Transverse colon (tissue), 4 donors: ENCODE results near the gene GLI3. TPM values are rescaled to one million over a fixed set of nuclear protein-coding genes. Genes with fewer than 3 reads are reported as not detected.

Source experiments
- DNase-seq: peaks from one replicate; pipeline ENCODE4 v3.0.0-alpha.2; 2019
- H3K27ac ChIP-seq, 4 donors: fragments of 200-600 bp; sonication (generic); 2 replicates each; pipeline ENCODE4 v1.5.1; 2016 to 2018; ENCODE audit warnings: inconsistent platforms in 4 of 4
- H3K27me3 ChIP-seq: fragments of 200-600 bp; sonication (generic); 2 replicates; pipeline ENCODE4 v1.5.1; 2017; ENCODE audit warnings: inconsistent platforms
- H3K36me3 ChIP-seq, 4 donors: fragments of 200-600 bp; sonication (generic); 2 replicates each; pipeline ENCODE4 v1.5.1; 2017 to 2019; ENCODE audit warnings: inconsistent platforms in 4 of 4
- H3K4me1 ChIP-seq, 4 donors: fragments of 200-600 bp; sonication (generic); 2 replicates each; pipeline ENCODE4 v1.5.1; 2017 to 2020; ENCODE audit warnings: inconsistent platforms in 4 of 4
- H3K4me3 ChIP-seq, 4 donors: fragments of 200-600 bp; sonication (generic); 1 replicate in 1 of 4; 2 replicates in 3 of 4; pipeline versions ENCODE4 v1.5.1 to v1.6.1; 2017 to 2019; ENCODE audit warnings: inconsistent platforms in 4 of 4
- H3K9me3 ChIP-seq, 2 donors: fragments of 200-600 bp; sonication (generic); 2 replicates each; pipeline ENCODE4 v1.5.1; 2017 to 2019; ENCODE audit warnings: inconsistent platforms in 2 of 2
- EP300 ChIP-seq: sonication (generic); formaldehyde crosslinking; IDR thresholded peaks from one replicate; pipeline ENCODE4 v1.6.1; 2017; ENCODE audit warnings: antibody characterized with exemption, low read depth
- POLR2A ChIP-seq: fragments of 450-650 bp; IDR thresholded peaks from one replicate; pipeline ENCODE4 v1.6.1; 2016; ENCODE audit warnings: antibody characterized with exemption, mild to moderate bottlenecking, moderate library complexity
- POLR2AphosphoS5 ChIP-seq, 3 donors: sonication (generic); formaldehyde crosslinking; IDR thresholded peaks; one replicate each; pipeline ENCODE4 v1.6.1; 2016; ENCODE audit warnings: antibody characterized with exemption in 3 of 3
- WGBS, 2 donors: methylation state at CpG; one replicate each; pipeline ENCODE4 v1.1.5; 2018; ENCODE audit warnings: low coverage in 1 of 2; 5-methylcytosine and 5-hydroxymethylcytosine counted together
- in situ Hi-C, 4 donors: fragments of 200-750 bp; cut with MboI; loops; one replicate each; pipeline versions ENCODE4 v1.15.0 to v1.15.1; 2017; ENCODE audit warnings: low sequenced_read_pairs in 3 of 4, low pct_ligation_motif_present in 1 of 4, low pct_unique_long_range_greater_than_20kb in 1 of 4
- intact Hi-C: fragments of 100-400 bp; cut with DNase I; formaldehyde crosslinking; loops from one replicate; pipeline ENCODE4 v1.15.1; 2023; ENCODE audit warnings: low total_unique reads
- total RNA-seq, 4 donors: library from RNA; depleted of rRNA; stranded (reverse); fragments of >200 nt; gene quantifications; one replicate each; pipeline ENCODE4 v1.1.0, GENCODE V29; 2016
- TF ChIP-seq, protein P1 (sequence below), 5 experiments: fragments of 200-600 bp in 3 of 5; fragments of 450-650 bp in 2 of 5; sonication (generic) in 3 of 5; IDR thresholded peaks; 1 replicate in 2 of 5; 2 replicates in 3 of 5; pipeline ENCODE4 v1.5.1; 2016 to 2017; ENCODE audit warnings: antibody characterized with exemption in 5 of 5, inconsistent platforms in 3 of 5, mild to moderate bottlenecking in 2 of 5, moderate library complexity in 1 of 5

The GLI3 gene
- total RNA-seq, 4 donors from 2014 or later: 3.7 to 41.1 (median 5.3) TPM

DNA sequence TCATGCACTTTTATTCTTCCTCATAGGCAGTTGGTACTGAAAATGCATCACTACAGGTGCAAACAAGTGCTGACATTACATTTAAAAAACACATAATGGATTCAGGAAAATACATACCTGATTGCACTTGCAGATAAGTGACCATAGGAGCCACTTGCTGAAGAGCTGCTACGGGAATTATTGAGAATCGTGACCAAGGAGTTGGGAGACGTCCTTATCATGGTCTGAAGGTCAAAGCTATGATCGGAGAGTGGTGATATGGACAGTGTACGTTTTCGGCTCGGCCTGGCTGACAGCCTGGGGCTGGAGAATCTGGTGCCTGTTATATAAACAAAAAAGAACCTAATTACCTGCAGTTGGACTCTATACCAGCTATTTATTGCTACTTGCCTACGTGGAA, 197.1 kb downstream of the GLI3 start:
- Histone ChIP-seq H3K27ac (no peak overlapping the region), H3K4me1 (no peaks in the 10 kb centered on the region), H3K36me3 (no peaks in the 10 kb centered on the region), H3K27me3 (no peaks in the 10 kb centered on the region), H3K4me3 (no peak overlapping the region), H3K9me3 (no peaks in the 10 kb centered on the region)
- DNase-seq: no peak
- intact Hi-C loops: no loop called here
- TF ChIP-seq POLR2A (no peak), EP300 (no peak), POLR2AphosphoS5 (IDR thresholded peaks at IDR 0.05) (no peak)
- TF ChIP-seq, protein P1, sequence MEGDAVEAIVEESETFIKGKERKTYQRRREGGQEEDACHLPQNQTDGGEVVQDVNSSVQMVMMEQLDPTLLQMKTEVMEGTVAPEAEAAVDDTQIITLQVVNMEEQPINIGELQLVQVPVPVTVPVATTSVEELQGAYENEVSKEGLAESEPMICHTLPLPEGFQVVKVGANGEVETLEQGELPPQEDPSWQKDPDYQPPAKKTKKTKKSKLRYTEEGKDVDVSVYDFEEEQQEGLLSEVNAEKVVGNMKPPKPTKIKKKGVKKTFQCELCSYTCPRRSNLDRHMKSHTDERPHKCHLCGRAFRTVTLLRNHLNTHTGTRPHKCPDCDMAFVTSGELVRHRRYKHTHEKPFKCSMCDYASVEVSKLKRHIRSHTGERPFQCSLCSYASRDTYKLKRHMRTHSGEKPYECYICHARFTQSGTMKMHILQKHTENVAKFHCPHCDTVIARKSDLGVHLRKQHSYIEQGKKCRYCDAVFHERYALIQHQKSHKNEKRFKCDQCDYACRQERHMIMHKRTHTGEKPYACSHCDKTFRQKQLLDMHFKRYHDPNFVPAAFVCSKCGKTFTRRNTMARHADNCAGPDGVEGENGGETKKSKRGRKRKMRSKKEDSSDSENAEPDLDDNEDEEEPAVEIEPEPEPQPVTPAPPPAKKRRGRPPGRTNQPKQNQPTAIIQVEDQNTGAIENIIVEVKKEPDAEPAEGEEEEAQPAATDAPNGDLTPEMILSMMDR (IDR thresholded peaks at IDR 0.05): no peak
- WGBS, 2 donors: 60 to 70% methylated on average over 8 of the region's 8 CpGs
- in situ Hi-C loops: no loop called here

DNA sequence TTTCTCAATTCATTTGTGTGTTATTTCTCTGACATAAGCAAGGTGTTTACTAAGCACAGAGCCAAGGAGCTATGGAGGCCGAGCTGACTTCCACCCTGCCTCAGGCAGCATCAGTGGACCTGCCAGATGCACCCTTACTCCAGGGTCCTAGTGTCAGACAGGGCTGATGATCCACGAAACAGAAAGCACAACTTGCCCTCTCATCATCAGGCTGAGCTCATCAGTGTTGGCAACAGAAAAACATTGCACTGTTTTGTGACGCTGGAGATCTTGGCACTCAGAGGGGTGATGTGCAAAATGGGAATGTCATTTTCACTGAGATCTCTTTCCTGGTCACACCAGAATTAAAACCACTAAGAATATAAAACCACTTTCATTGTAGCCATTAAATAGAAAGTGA, 201.8 kb downstream of the GLI3 start:
- no peaks in the 10 kb centered on the region for H3K9me3 ChIP-seq
- H3K4me3 ChIP-seq: no peak overlapping the region
- DNase-seq: no peak
- H3K4me1 ChIP-seq: no peaks in the 10 kb centered on the region
- intact Hi-C loops: no loop called here
- in situ Hi-C loops: no loop called here
- H3K27ac ChIP-seq: no peak overlapping the region
- no peaks in the 10 kb centered on the region for H3K36me3 ChIP-seq
- no peaks in the 10 kb centered on the region for H3K27me3 ChIP-seq
- 47 to 71% methylated on average over 1 to 3 of the region's 3 CpGs for WGBS, 2 donors
- no peak for TF ChIP-seq POLR2AphosphoS5 (IDR thresholded peaks at IDR 0.05)
- no peak for TF ChIP-seq POLR2A
- TF ChIP-seq, protein P1 (IDR thresholded peaks at IDR 0.05): no peak
- no peak for TF ChIP-seq EP300

DNA sequence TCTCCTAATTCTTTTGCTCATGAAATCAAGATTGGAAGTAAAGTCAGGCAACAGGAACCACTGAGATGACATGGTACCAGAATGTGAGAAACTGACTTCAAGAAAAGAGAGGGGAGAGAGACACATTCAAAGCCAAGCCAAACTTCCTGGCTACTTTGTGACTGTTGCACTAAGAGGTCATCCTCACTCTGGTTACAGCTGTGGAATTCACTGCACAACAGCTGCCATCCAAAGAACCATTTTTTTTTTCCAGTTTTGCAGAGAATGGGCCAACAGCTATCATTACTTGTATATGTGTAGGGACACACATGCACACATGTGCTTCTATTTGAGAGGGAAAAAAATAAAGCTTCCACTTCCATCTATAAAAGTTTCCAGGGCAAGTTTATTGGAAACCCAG, 203.5 kb downstream of the GLI3 start:
- intact Hi-C loops (no loop called here), in situ Hi-C loops (no loop called here)
- DNase-seq: no peak
- no peaks in the 10 kb centered on the region for H3K4me1 ChIP-seq
- TF ChIP-seq, protein P1 (IDR thresholded peaks at IDR 0.05): no peak
- TF ChIP-seq EP300 (no peak), POLR2A (no peak), POLR2AphosphoS5 (IDR thresholded peaks at IDR 0.05) (no peak)
- no peak overlapping the region for H3K27ac ChIP-seq
- H3K4me3 ChIP-seq: no peak overlapping the region
- no peaks in the 10 kb centered on the region for H3K36me3 ChIP-seq
- no peaks in the 10 kb centered on the region for H3K27me3 ChIP-seq
- no peaks in the 10 kb centered on the region for H3K9me3 ChIP-seq

DNA sequence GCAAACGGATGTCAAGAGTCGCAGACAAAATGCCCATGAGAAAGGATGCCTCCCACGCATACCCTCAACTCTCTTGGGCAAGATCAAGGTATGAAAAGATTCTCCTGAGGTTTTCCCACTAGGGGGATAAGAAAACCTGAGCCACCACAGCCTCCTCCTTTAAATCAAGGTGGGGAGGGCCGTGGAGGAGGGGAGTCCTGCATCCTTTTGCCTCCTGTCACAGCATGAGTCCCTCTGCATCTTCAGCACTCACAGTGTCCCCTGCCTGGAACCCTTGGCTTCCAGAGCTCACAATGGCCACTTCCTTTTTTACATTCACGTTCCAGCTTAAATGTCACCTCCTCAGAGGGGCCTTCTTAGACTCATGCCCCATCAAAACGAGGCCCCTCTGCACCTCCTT, 207.6 kb downstream of the GLI3 start:
- H3K36me3 ChIP-seq: no peaks in the 10 kb centered on the region
- 70% methylated on average over 6 of the region's 6 CpGs; no CpG with 5 or more reads in 1 of the 2 donors for WGBS, 2 donors
- no peaks in the 10 kb centered on the region for H3K27me3 ChIP-seq
- in situ Hi-C loops (no loop called here), intact Hi-C loops (no loop called here)
- no peaks in the 10 kb centered on the region for H3K4me1 ChIP-seq
- TF ChIP-seq POLR2A (no peak), EP300 (no peak), POLR2AphosphoS5 (IDR thresholded peaks at IDR 0.05) (no peak)
- TF ChIP-seq, protein P1 (IDR thresholded peaks at IDR 0.05): no peak
- H3K4me3 ChIP-seq: no peak overlapping the region
- no peak overlapping the region for H3K27ac ChIP-seq
- H3K9me3 ChIP-seq: no peaks in the 10 kb centered on the region
- DNase-seq: no peak
